ENCODE data around the gene NR5A2. TPM values are rescaled to one million over a fixed set of nuclear protein-coding genes. Genes with fewer than 3 reads are reported as not detected.

NR5A2 gene
- total RNA-seq, 1 experiment from 2014 or later: 2.1 TPM

GRCh38 chr1:200035397-200035955, 8.0 kb downstream of the NR5A2 start:
- POLR2A ChIA-PET (ENCODE audit: unreplicated experiment): no interaction called here
- Histone ChIP-seq H4K20me1 (ENCODE audit: insufficient read depth) (no peaks in the 10 kb centered on the region), H3K9me2 (ENCODE audit: insufficient read depth) (no peaks in the 10 kb centered on the region), H3K4me3 (no peak overlapping the region), H3K27ac (no peak overlapping the region), H3K79me2 (ENCODE audit: low read depth) (peaks cover 2% of the 10 kb centered on the region; the same call in 1 of the 2 replicates), H3K4me2 (no peak overlapping the region), H3K9me3 (ENCODE audit: insufficient read depth, low read depth) (no peaks in the 10 kb centered on the region), H2AFZ (no peak overlapping the region), H3K4me1 (replicated peaks; ENCODE audit: insufficient read depth) (peaks cover 11% of the 10 kb centered on the region), H3F3A (ENCODE audit: insufficient read depth, low read depth) (peaks cover 6% of the 10 kb centered on the region; the same call in 1 of the 2 replicates), H3K36me3 (ENCODE audit: low read depth) (no peaks in the 10 kb centered on the region), H3K27me3 (ENCODE audit: insufficient read depth, low read depth) (no peaks in the 10 kb centered on the region)
- no peak for DNase-seq
- no peak for TF ChIP-seq CTCF (conservative IDR thresholded peaks at IDR 0.05)
- BruUV-seq (replicated peaks): no TSS peak
- CTCF ChIA-PET: interaction anchor here (0.5 kb wide), 1 partner anchor 1720 kb away, joined by 10 read pairs; no protein-coding TSS in a partner anchor
- intact Hi-C loops (cut with micrococcal nuclease; ENCODE audit: unreplicated experiment): no loop called here

GRCh38 chr1:200035956-200036618, 8.6 kb downstream of the NR5A2 start:
- intact Hi-C loops (cut with micrococcal nuclease; ENCODE audit: unreplicated experiment): no loop called here
- Histone ChIP-seq H3K36me3 (ENCODE audit: low read depth) (no peaks in the 10 kb centered on the region), H3K4me2 (no peak overlapping the region), H3K79me2 (ENCODE audit: low read depth) (peaks cover 3% of the 10 kb centered on the region; the same call in 1 of the 2 replicates), H3K4me1 (replicated peaks; ENCODE audit: insufficient read depth) (peaks cover 8% of the 10 kb centered on the region), H4K20me1 (ENCODE audit: insufficient read depth) (no peaks in the 10 kb centered on the region), H3K27ac (no peak overlapping the region), H3K27me3 (ENCODE audit: insufficient read depth, low read depth) (no peaks in the 10 kb centered on the region), H3K9me3 (ENCODE audit: insufficient read depth, low read depth) (no peaks in the 10 kb centered on the region), H3F3A (ENCODE audit: insufficient read depth, low read depth) (0 out of 2 replicates have a peak, but pooled peaks cover under 1% of the 10 kb centered on the region), H3K9me2 (ENCODE audit: insufficient read depth) (no peaks in the 10 kb centered on the region), H2AFZ (no peak overlapping the region), H3K4me3 (no peak overlapping the region)
- DNase-seq: no peak
- ChIA-PET POLR2A (ENCODE audit: unreplicated experiment) (no interaction called here), CTCF (no interaction called here)
- TF ChIP-seq EZH2 (IDR thresholded peaks at IDR 0.05; ENCODE audit: low read depth) (no peak), CTCF (conservative IDR thresholded peaks at IDR 0.05) (no peak)
- no TSS peak for BruUV-seq (replicated peaks)

- H3K27ac ChIP-seq: no peak overlapping the region
- ChIA-PET CTCF (no interaction called here), POLR2A (ENCODE audit: unreplicated experiment) (no interaction called here)
Measured at GRCh38 chr1:200036619-200037270, 9.2 kb downstream of the NR5A2 start.

More at GRCh38 chr1:200036619-200037270, 9.2 kb downstream of the NR5A2 start:
- Histone ChIP-seq H2AFZ (no peak overlapping the region), H3K27me3 (ENCODE audit: insufficient read depth, low read depth) (no peaks in the 10 kb centered on the region), H3F3A (ENCODE audit: insufficient read depth, low read depth) (no peaks in the 10 kb centered on the region), H3K4me3 (no peak overlapping the region), H3K4me1 (replicated peaks; ENCODE audit: insufficient read depth) (peaks cover 8% of the 10 kb centered on the region), H3K9me3 (ENCODE audit: insufficient read depth, low read depth) (no peaks in the 10 kb centered on the region), H4K20me1 (ENCODE audit: insufficient read depth) (no peaks in the 10 kb centered on the region), H3K36me3 (ENCODE audit: low read depth) (no peaks in the 10 kb centered on the region), H3K79me2 (ENCODE audit: low read depth) (peaks cover 3% of the 10 kb centered on the region; the same call in 1 of the 2 replicates), H3K9me2 (ENCODE audit: insufficient read depth) (no peaks in the 10 kb centered on the region), H3K4me2 (no peak overlapping the region)
- TF ChIP-seq EZH2 (IDR thresholded peaks at IDR 0.05; ENCODE audit: low read depth) (no peak), CTCF (conservative IDR thresholded peaks at IDR 0.05) (no peak)
- no peak for DNase-seq
- intact Hi-C loops (cut with micrococcal nuclease; ENCODE audit: unreplicated experiment): no loop called here
- BruUV-seq (replicated peaks): no TSS peak

Measured in PC-9 (cell line).